Lower leg skin (tissue), 3 donors: ENCODE data around the gene AGMO.

ENCODE experiments used
- POLR2A ChIP-seq, 2 donors: fragments of 450-650 bp; IDR thresholded peaks; one replicate each; pipeline ENCODE4 v1.6.1; 2016 to 2017; ENCODE audit warnings: antibody characterized with exemption in 2 of 2, mild to moderate bottlenecking in 1 of 2, moderate library complexity in 1 of 2
- TF ChIP-seq, protein P1 (sequence below), 3 donors: fragments of 450-650 bp; IDR thresholded peaks; one replicate each; pipeline ENCODE4 v1.5.1; 2016; ENCODE audit warnings: antibody characterized with exemption in 3 of 3, mild to moderate bottlenecking in 3 of 3, moderate library complexity in 2 of 3

- TF ChIP-seq POLR2A (IDR thresholded peaks at IDR 0.05), result no peak
- TF ChIP-seq, protein P1, sequence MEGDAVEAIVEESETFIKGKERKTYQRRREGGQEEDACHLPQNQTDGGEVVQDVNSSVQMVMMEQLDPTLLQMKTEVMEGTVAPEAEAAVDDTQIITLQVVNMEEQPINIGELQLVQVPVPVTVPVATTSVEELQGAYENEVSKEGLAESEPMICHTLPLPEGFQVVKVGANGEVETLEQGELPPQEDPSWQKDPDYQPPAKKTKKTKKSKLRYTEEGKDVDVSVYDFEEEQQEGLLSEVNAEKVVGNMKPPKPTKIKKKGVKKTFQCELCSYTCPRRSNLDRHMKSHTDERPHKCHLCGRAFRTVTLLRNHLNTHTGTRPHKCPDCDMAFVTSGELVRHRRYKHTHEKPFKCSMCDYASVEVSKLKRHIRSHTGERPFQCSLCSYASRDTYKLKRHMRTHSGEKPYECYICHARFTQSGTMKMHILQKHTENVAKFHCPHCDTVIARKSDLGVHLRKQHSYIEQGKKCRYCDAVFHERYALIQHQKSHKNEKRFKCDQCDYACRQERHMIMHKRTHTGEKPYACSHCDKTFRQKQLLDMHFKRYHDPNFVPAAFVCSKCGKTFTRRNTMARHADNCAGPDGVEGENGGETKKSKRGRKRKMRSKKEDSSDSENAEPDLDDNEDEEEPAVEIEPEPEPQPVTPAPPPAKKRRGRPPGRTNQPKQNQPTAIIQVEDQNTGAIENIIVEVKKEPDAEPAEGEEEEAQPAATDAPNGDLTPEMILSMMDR (IDR thresholded peaks at IDR 0.05), result no peak
Measured at GRCh38 chr7:15475808-15476530, 85.8 kb downstream of the AGMO start.
